Measurements from ENCODE around the gene MYRIP. TPM values are rescaled to one million over a fixed set of nuclear protein-coding genes. Genes with fewer than 3 reads are reported as not detected.
A peak's percentile ranks its signal among the peaks of the same experiment; 100 is the strongest.

The MYRIP gene
- 0.31 TPM for polyA plus RNA-seq (2013, experiment 1 of 2)
- 0.32 TPM for polyA plus RNA-seq (2013, experiment 2 of 2)

- Histone ChIP-seq H3K4me2 (ENCODE audit: low read length) (peak within 1 kb of the TSS; percentile 83), H3K4ac (ENCODE audit: low read depth, low read length) (no peak within 1 kb of the TSS), H3K27ac (ENCODE audit: low read depth, low read length) (no peak within 1 kb of the TSS), H3K23ac (ENCODE audit: low read length) (peak within 1 kb of the TSS; percentile 33), H3K56ac (ENCODE audit: low read length) (peak within 1 kb of the TSS; percentile 43), H2BK5ac (ENCODE audit: low read length) (no peak within 1 kb of the TSS), H2BK15ac (replicated peaks; ENCODE audit: low read depth) (no peak within 1 kb of the TSS), H3K9ac (ENCODE audit: low read length) (peak within 1 kb of the TSS; percentile 47), H2AK5ac (ENCODE audit: low read length) (no peak within 1 kb of the TSS), H2BK120ac (ENCODE audit: low read depth, low read length) (no peak within 1 kb of the TSS), H4K5ac (ENCODE audit: low read length) (no peak within 1 kb of the TSS), H3K18ac (ENCODE audit: low read length) (no peak within 1 kb of the TSS), H3K27me3 (ENCODE audit: insufficient read depth, low read length, poor library complexity) (peaks cover 24% of the 10 kb centered on the region), H3K79me2 (ENCODE audit: control insufficient read depth, insufficient read depth, low read length) (no peaks in the 10 kb centered on the region), H3K4me3 (ENCODE audit: low read length) (peak within 1 kb of the TSS; percentile 20), H3K79me1 (ENCODE audit: low read length) (no peaks in the 10 kb centered on the region), H3K36me3 (ENCODE audit: control insufficient read depth, insufficient read depth, low read length) (no peaks in the 10 kb centered on the region), H3K4me1 (ENCODE audit: control insufficient read depth, low read depth, low read length) (peaks cover 4% of the 10 kb centered on the region), H4K8ac (ENCODE audit: low read depth, low read length) (no peak within 1 kb of the TSS)
- WGBS (ENCODE audit: extremely low coverage, insufficient coverage, low lambda C conversion rate), result no CpG with 5 or more reads among the region's 103 CpGs
- DNase-seq, result peak; percentile 75
Observed at GRCh38 chr3:39809181-39809994, at the start of gene MYRIP. Gene MYRIP (plus strand): TSS chr3:39809609. CDS start chr3:39900817, 91,208 bp downstream.

GRCh38 chr3:39760325-39760724 lies 49.1 kb upstream of the MYRIP start:
- Histone ChIP-seq H3K4me2 (ENCODE audit: low read length) (no peak overlapping the region), H3K27me3 (ENCODE audit: insufficient read depth, low read length, poor library complexity) (no peaks in the 10 kb centered on the region), H3K9ac (ENCODE audit: low read length) (no peak overlapping the region), H3K79me1 (ENCODE audit: low read length) (no peaks in the 10 kb centered on the region), H3K4me1 (ENCODE audit: control insufficient read depth, low read depth, low read length) (no peaks in the 10 kb centered on the region), H3K27ac (ENCODE audit: low read depth, low read length) (no peak overlapping the region), H4K5ac (ENCODE audit: low read length) (no peak overlapping the region), H4K8ac (ENCODE audit: low read depth, low read length) (no peak overlapping the region), H2BK120ac (ENCODE audit: low read depth, low read length) (no peak overlapping the region), H2BK15ac (replicated peaks; ENCODE audit: low read depth) (no peak overlapping the region), H3K56ac (ENCODE audit: low read length) (no peak overlapping the region), H3K4ac (ENCODE audit: low read depth, low read length) (no peak overlapping the region), H3K36me3 (ENCODE audit: control insufficient read depth, insufficient read depth, low read length) (no peaks in the 10 kb centered on the region), H3K18ac (ENCODE audit: low read length) (no peak overlapping the region), H2BK5ac (ENCODE audit: low read length) (no peak overlapping the region), H2AK5ac (ENCODE audit: low read length) (no peak overlapping the region), H3K4me3 (ENCODE audit: low read length) (no peak overlapping the region), H3K23ac (ENCODE audit: low read length) (no peak overlapping the region), H3K79me2 (ENCODE audit: control insufficient read depth, insufficient read depth, low read length) (no peaks in the 10 kb centered on the region)
- WGBS (ENCODE audit: extremely low coverage, insufficient coverage, low lambda C conversion rate), result no CpG with 5 or more reads among the region's 1 CpG
- DNase-seq, result no peak

- Histone ChIP-seq H4K5ac (ENCODE audit: low read length) (no peak overlapping the region), H3K23ac (ENCODE audit: low read length) (no peak overlapping the region), H3K18ac (ENCODE audit: low read length) (no peak overlapping the region), H2AK5ac (ENCODE audit: low read length) (no peak overlapping the region), H3K4ac (ENCODE audit: low read depth, low read length) (no peak overlapping the region), H3K36me3 (ENCODE audit: control insufficient read depth, insufficient read depth, low read length) (no peaks in the 10 kb centered on the region), H3K56ac (ENCODE audit: low read length) (no peak overlapping the region), H3K79me1 (ENCODE audit: low read length) (no peaks in the 10 kb centered on the region), H4K8ac (ENCODE audit: low read depth, low read length) (no peak overlapping the region), H2BK15ac (replicated peaks; ENCODE audit: low read depth) (no peak overlapping the region), H3K9ac (ENCODE audit: low read length) (no peak overlapping the region), H3K4me3 (ENCODE audit: low read length) (no peak overlapping the region), H3K27me3 (ENCODE audit: insufficient read depth, low read length, poor library complexity) (no peaks in the 10 kb centered on the region), H3K4me1 (ENCODE audit: control insufficient read depth, low read depth, low read length) (no peaks in the 10 kb centered on the region), H3K79me2 (ENCODE audit: control insufficient read depth, insufficient read depth, low read length) (no peaks in the 10 kb centered on the region), H3K27ac (ENCODE audit: low read depth, low read length) (no peak overlapping the region), H2BK5ac (ENCODE audit: low read length) (no peak overlapping the region), H2BK120ac (ENCODE audit: low read depth, low read length) (no peak overlapping the region), H3K4me2 (ENCODE audit: low read length) (no peak overlapping the region)
- no CpG with 5 or more reads among the region's 1 CpG for WGBS (ENCODE audit: extremely low coverage, insufficient coverage, low lambda C conversion rate)
- DNase-seq, result no peak
Observed at GRCh38 chr3:39762537-39763070, 46.8 kb upstream of the MYRIP start.

- Histone ChIP-seq H3K4ac (ENCODE audit: low read depth, low read length) (no peak overlapping the region), H2BK15ac (replicated peaks; ENCODE audit: low read depth) (no peak overlapping the region), H3K18ac (ENCODE audit: low read length) (no peak overlapping the region), H3K36me3 (ENCODE audit: control insufficient read depth, insufficient read depth, low read length) (no peaks in the 10 kb centered on the region), H3K56ac (ENCODE audit: low read length) (no peak overlapping the region), H3K9ac (ENCODE audit: low read length) (no peak overlapping the region), H3K4me2 (ENCODE audit: low read length) (no peak overlapping the region), H2AK5ac (ENCODE audit: low read length) (no peak overlapping the region), H3K4me1 (ENCODE audit: control insufficient read depth, low read depth, low read length) (no peaks in the 10 kb centered on the region), H2BK120ac (ENCODE audit: low read depth, low read length) (no peak overlapping the region), H3K79me1 (ENCODE audit: low read length) (no peaks in the 10 kb centered on the region), H3K4me3 (ENCODE audit: low read length) (no peak overlapping the region), H4K5ac (ENCODE audit: low read length) (no peak overlapping the region), H3K27ac (ENCODE audit: low read depth, low read length) (no peak overlapping the region), H2BK5ac (ENCODE audit: low read length) (no peak overlapping the region), H4K8ac (ENCODE audit: low read depth, low read length) (no peak overlapping the region), H3K79me2 (ENCODE audit: control insufficient read depth, insufficient read depth, low read length) (no peaks in the 10 kb centered on the region), H3K23ac (ENCODE audit: low read length) (no peak overlapping the region), H3K27me3 (ENCODE audit: insufficient read depth, low read length, poor library complexity) (no peaks in the 10 kb centered on the region)
- no peak for DNase-seq
Observed at GRCh38 chr3:39763390-39763789, 46.0 kb upstream of the MYRIP start.

- Histone ChIP-seq H3K4me2 (ENCODE audit: low read length) (no peak overlapping the region), H3K18ac (ENCODE audit: low read length) (no peak overlapping the region), H3K27me3 (ENCODE audit: insufficient read depth, low read length, poor library complexity) (no peaks in the 10 kb centered on the region), H3K79me2 (ENCODE audit: control insufficient read depth, insufficient read depth, low read length) (no peaks in the 10 kb centered on the region), H2BK120ac (ENCODE audit: low read depth, low read length) (no peak overlapping the region), H2AK5ac (ENCODE audit: low read length) (no peak overlapping the region), H3K56ac (ENCODE audit: low read length) (no peak overlapping the region), H4K5ac (ENCODE audit: low read length) (no peak overlapping the region), H3K23ac (ENCODE audit: low read length) (no peak overlapping the region), H3K9ac (ENCODE audit: low read length) (no peak overlapping the region), H2BK5ac (ENCODE audit: low read length) (no peak overlapping the region), H3K36me3 (ENCODE audit: control insufficient read depth, insufficient read depth, low read length) (no peaks in the 10 kb centered on the region), H4K8ac (ENCODE audit: low read depth, low read length) (no peak overlapping the region), H3K4ac (ENCODE audit: low read depth, low read length) (no peak overlapping the region), H3K4me1 (ENCODE audit: control insufficient read depth, low read depth, low read length) (no peaks in the 10 kb centered on the region), H3K4me3 (ENCODE audit: low read length) (no peak overlapping the region), H2BK15ac (replicated peaks; ENCODE audit: low read depth) (no peak overlapping the region), H3K79me1 (ENCODE audit: low read length) (no peaks in the 10 kb centered on the region), H3K27ac (ENCODE audit: low read depth, low read length) (no peak overlapping the region)
- no peak for DNase-seq
Observed at GRCh38 chr3:39765575-39765974, 43.8 kb upstream of the MYRIP start.

GRCh38 chr3:39766433-39766832 lies 43.0 kb upstream of the MYRIP start:
- Histone ChIP-seq H3K27ac (ENCODE audit: low read depth, low read length) (no peak overlapping the region), H4K8ac (ENCODE audit: low read depth, low read length) (no peak overlapping the region), H3K4me1 (ENCODE audit: control insufficient read depth, low read depth, low read length) (no peaks in the 10 kb centered on the region), H3K4ac (ENCODE audit: low read depth, low read length) (no peak overlapping the region), H3K79me1 (ENCODE audit: low read length) (no peaks in the 10 kb centered on the region), H3K27me3 (ENCODE audit: insufficient read depth, low read length, poor library complexity) (no peaks in the 10 kb centered on the region), H3K18ac (ENCODE audit: low read length) (no peak overlapping the region), H3K9ac (ENCODE audit: low read length) (no peak overlapping the region), H3K4me2 (ENCODE audit: low read length) (no peak overlapping the region), H3K23ac (ENCODE audit: low read length) (no peak overlapping the region), H3K79me2 (ENCODE audit: control insufficient read depth, insufficient read depth, low read length) (no peaks in the 10 kb centered on the region), H2AK5ac (ENCODE audit: low read length) (no peak overlapping the region), H4K5ac (ENCODE audit: low read length) (no peak overlapping the region), H2BK5ac (ENCODE audit: low read length) (no peak overlapping the region), H3K4me3 (ENCODE audit: low read length) (no peak overlapping the region), H3K36me3 (ENCODE audit: control insufficient read depth, insufficient read depth, low read length) (no peaks in the 10 kb centered on the region), H2BK15ac (replicated peaks; ENCODE audit: low read depth) (no peak overlapping the region), H2BK120ac (ENCODE audit: low read depth, low read length) (no peak overlapping the region), H3K56ac (ENCODE audit: low read length) (no peak overlapping the region)
- no CpG with 5 or more reads among the region's 1 CpG for WGBS (ENCODE audit: extremely low coverage, insufficient coverage, low lambda C conversion rate)
- no peak for DNase-seq
